ENCODE data around the gene AICDA.
"Not testable (repeated sequence)": the region's sequence is repeated elsewhere in the genome, so short reads cannot be mapped to it uniquely, and the experiment has no call there.

The AICDA gene

GRCh38 chr12:8609061-8609570 is 3.5 kb downstream of the AICDA start:
- no peak for DNase-seq

- no peak for DNase-seq
Observed at GRCh38 chr12:8606890-8607289, 5.8 kb downstream of the AICDA start.

GRCh38 chr12:8605057-8605456 is 7.6 kb downstream of the AICDA start:
- DNase-seq, result no peak

GRCh38 chr12:8603856-8604255 is 8.8 kb downstream of the AICDA start:
- DNase-seq, result no peak

GRCh38 chr12:8603286-8603685 is 9.4 kb downstream of the AICDA start:
- DNase-seq, result no peak

- no peak for DNase-seq
Observed at GRCh38 chr12:8596561-8596960, 16.1 kb downstream of the AICDA start.

GRCh38 chr12:8594072-8594471 is 18.6 kb downstream of the AICDA start:
- no peak for DNase-seq

GRCh38 chr12:8593246-8593645 is 19.4 kb downstream of the AICDA start:
- DNase-seq, result no peak

GRCh38 chr12:8590842-8591545 is 21.7 kb downstream of the AICDA start:
- DNase-seq, result no peak

- DNase-seq, result no peak
Observed at GRCh38 chr12:8589679-8590078, 23.0 kb downstream of the AICDA start.

- not testable (repeated sequence) for DNase-seq
Observed at GRCh38 chr12:8584478-8584877, 28.2 kb downstream of the AICDA start.

GRCh38 chr12:8584004-8584403 is 28.7 kb downstream of the AICDA start:
- no peak for DNase-seq

- no peak for DNase-seq
Observed at GRCh38 chr12:8581098-8581784, 31.4 kb downstream of the AICDA start.

GRCh38 chr12:8577879-8578278 is 34.8 kb downstream of the AICDA start:
- no peak for DNase-seq

- DNase-seq, result no peak
Observed at GRCh38 chr12:8572507-8572906, 40.2 kb downstream of the AICDA start.

- no peak for DNase-seq
Observed at GRCh38 chr12:8566525-8566924, 46.1 kb downstream of the AICDA start.

GRCh38 chr12:8566052-8566451 is 46.6 kb downstream of the AICDA start:
- not testable (repeated sequence) for DNase-seq

- no peak for DNase-seq
Observed at GRCh38 chr12:8564656-8565055, 48.0 kb downstream of the AICDA start.

GRCh38 chr12:8563356-8563755 is 49.3 kb downstream of the AICDA start:
- no peak for DNase-seq

GRCh38 chr12:8562310-8562709 is 50.3 kb downstream of the AICDA start:
- DNase-seq, result no peak

GRCh38 chr12:8561011-8561410 is 51.6 kb downstream of the AICDA start:
- no peak for DNase-seq

- no peak for DNase-seq
Observed at GRCh38 chr12:8559676-8560075, 53.0 kb downstream of the AICDA start.

- DNase-seq, result no peak
Observed at GRCh38 chr12:8556531-8557097, 56.0 kb downstream of the AICDA start.

Measured in activated effector memory CD4-positive, alpha-beta T cell treated with Interleukin-2 at 50 U/mL for 16 hours (primary cell).